ENCODE data around the gene GFRA1. TPM values are rescaled to one million over a fixed set of nuclear protein-coding genes. Genes with fewer than 3 reads are reported as not detected.

Gene GFRA1
- total and polyA plus RNA-seq, 2 of the 8 experiments (the other 6 are each of a cell fraction or from before 2014, with no cell fraction given), result 1.1 to 2.0 TPM

DNA sequence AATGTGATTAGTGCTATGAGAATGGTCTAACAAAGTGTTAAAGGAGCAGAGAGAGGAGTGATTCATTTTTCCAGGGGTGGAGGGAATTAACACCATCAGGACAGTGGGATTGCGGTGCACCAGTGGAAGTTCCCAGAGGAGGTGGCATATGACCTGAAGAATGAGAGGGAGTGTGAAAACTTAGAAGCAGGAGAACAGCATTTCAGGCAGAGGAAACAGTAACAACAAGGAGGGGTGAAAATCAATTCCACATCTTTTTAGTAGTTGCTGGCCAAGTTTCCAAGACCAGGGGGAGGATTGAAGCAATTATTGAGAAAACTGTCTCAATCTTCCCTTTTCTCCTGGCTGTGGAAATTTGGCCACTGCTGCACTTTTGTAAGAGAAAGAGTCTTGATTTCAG lies 27.5 kb upstream of the GFRA1 start (continued):
- TF ChIP-seq POU5F1 (IDR thresholded peaks at IDR 0.05; ENCODE audit: low read depth, low read length), result no peak
- no peak for TF ChIP-seq HDAC6 (IDR thresholded peaks at IDR 0.05; ENCODE audit: low read depth, low read length)
- no peak for TF ChIP-seq SIRT6 (IDR thresholded peaks at IDR 0.05; ENCODE audit: low read length)
